ENCODE results near the gene ANKRD50. TPM values are rescaled to one million over a fixed set of nuclear protein-coding genes. Genes with fewer than 3 reads are reported as not detected.

Gene ANKRD50
- total RNA-seq, 6 experiments from 2014 or later: 4.6 to 7.7 (median 5.8) TPM

GRCh38 chr4:124685851-124686250 is 26.7 kb downstream of the ANKRD50 start:
- TF ChIP-seq CTCF (IDR thresholded peaks at IDR 0.05) (no peak), POLR2A (IDR thresholded peaks at IDR 0.05) (no peak)
- no peaks in the 10 kb centered on the region for H3K36me3 ChIP-seq
- intact Hi-C loops (cut with DNase I): no loop called here
- H3K4me1 ChIP-seq: no peaks in the 10 kb centered on the region
- H3K9me3 ChIP-seq: no peaks in the 10 kb centered on the region
- H3K4me3 ChIP-seq: no peak overlapping the region
- no peak for DNase-seq
- no peak for ATAC-seq
- no peaks in the 10 kb centered on the region for H3K27me3 ChIP-seq
- no peak overlapping the region for H3K27ac ChIP-seq

GRCh38 chr4:124684301-124684700 is 28.2 kb downstream of the ANKRD50 start:
- Histone ChIP-seq H3K4me1 (no peaks in the 10 kb centered on the region), H3K36me3 (no peaks in the 10 kb centered on the region), H3K4me3 (no peak overlapping the region), H3K9me3 (no peaks in the 10 kb centered on the region), H3K27me3 (no peaks in the 10 kb centered on the region), H3K27ac (no peak overlapping the region)
- ATAC-seq (no peak), DNase-seq (no peak)
- TF ChIP-seq CTCF (IDR thresholded peaks at IDR 0.05) (no peak), POLR2A (IDR thresholded peaks at IDR 0.05) (no peak)
- intact Hi-C loops (cut with DNase I): no loop called here
- 81% methylated on average over 3 of the region's 3 CpGs for WGBS (ENCODE audit: insufficient coverage, low coverage, low lambda C conversion rate, missing lambda C conversion rate)

GRCh38 chr4:124682384-124682783 is 30.1 kb downstream of the ANKRD50 start:
- no peak for TF ChIP-seq CTCF (IDR thresholded peaks at IDR 0.05)
- TF ChIP-seq POLR2A (IDR thresholded peaks at IDR 0.05): no peak
- H3K27ac ChIP-seq: no peak overlapping the region
- no peak for ATAC-seq
- no peaks in the 10 kb centered on the region for H3K36me3 ChIP-seq
- DNase-seq: no peak
- no peaks in the 10 kb centered on the region for H3K9me3 ChIP-seq
- 96% methylated on average over 2 of the region's 2 CpGs for WGBS (ENCODE audit: insufficient coverage, low coverage, low lambda C conversion rate, missing lambda C conversion rate)
- H3K4me3 ChIP-seq: no peak overlapping the region
- intact Hi-C loops (cut with DNase I): no loop called here
- no peaks in the 10 kb centered on the region for H3K27me3 ChIP-seq
- H3K4me1 ChIP-seq: no peaks in the 10 kb centered on the region

GRCh38 chr4:124666496-124666895 is 46.0 kb downstream of the ANKRD50 start:
- no peak for TF ChIP-seq POLR2A (IDR thresholded peaks at IDR 0.05)
- TF ChIP-seq CTCF (IDR thresholded peaks at IDR 0.05): no peak
- Histone ChIP-seq H3K27me3 (no peaks in the 10 kb centered on the region), H3K9me3 (no peaks in the 10 kb centered on the region), H3K4me1 (no peaks in the 10 kb centered on the region), H3K4me3 (no peak overlapping the region), H3K27ac (no peak overlapping the region), H3K36me3 (peaks cover 0 to 11% (median 2%) of the 10 kb centered on the region in 4 donors)
- WGBS (ENCODE audit: insufficient coverage, low coverage, low lambda C conversion rate, missing lambda C conversion rate): 41% methylated on average over 2 of the region's 2 CpGs
- ATAC-seq: no peak
- DNase-seq: no peak
- intact Hi-C loops (cut with DNase I): no loop called here

- H3K4me3 ChIP-seq: no peak overlapping the region
- H3K9me3 ChIP-seq: no peaks in the 10 kb centered on the region
- intact Hi-C loops (cut with DNase I): no loop called here
- H3K27ac ChIP-seq: no peak overlapping the region
- no peaks in the 10 kb centered on the region for H3K27me3 ChIP-seq
- no peaks in the 10 kb centered on the region for H3K4me1 ChIP-seq
- no peak for ATAC-seq
- WGBS (ENCODE audit: insufficient coverage, low coverage, low lambda C conversion rate, missing lambda C conversion rate): 91% methylated on average over 1 of the region's 1 CpG
- no peak for TF ChIP-seq CTCF (IDR thresholded peaks at IDR 0.05)
- no peak for TF ChIP-seq POLR2A (IDR thresholded peaks at IDR 0.05)
- no peaks in the 10 kb centered on the region for H3K36me3 ChIP-seq
- no peak for DNase-seq
These were observed 53.7 kb downstream of the ANKRD50 start for GRCh38 chr4:124658795-124659194.

Data from right lobe of liver (tissue), 6 donors.